Measurements from ENCODE around the gene SORT1.

DNA sequence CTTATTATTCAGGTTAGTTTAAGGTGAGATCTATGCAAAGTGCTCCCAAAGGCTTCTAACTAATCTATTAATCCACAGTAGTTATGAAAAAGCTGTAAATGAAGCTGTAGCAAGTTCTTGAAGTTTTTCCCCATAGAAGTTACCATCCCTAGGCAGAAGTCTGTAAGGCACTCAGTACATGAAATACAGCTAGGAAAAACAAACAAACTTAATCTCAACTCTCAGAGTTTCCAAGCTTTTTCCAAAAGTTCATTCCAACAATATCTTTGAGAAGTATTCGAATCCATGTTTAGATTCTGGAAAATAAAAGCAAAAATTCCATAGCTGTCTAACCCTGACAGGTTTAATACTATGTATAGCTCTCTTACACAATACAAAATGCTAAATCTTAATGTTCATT lies 41.2 kb downstream of the SORT1 start:
- TF ChIP-seq, protein P1, sequence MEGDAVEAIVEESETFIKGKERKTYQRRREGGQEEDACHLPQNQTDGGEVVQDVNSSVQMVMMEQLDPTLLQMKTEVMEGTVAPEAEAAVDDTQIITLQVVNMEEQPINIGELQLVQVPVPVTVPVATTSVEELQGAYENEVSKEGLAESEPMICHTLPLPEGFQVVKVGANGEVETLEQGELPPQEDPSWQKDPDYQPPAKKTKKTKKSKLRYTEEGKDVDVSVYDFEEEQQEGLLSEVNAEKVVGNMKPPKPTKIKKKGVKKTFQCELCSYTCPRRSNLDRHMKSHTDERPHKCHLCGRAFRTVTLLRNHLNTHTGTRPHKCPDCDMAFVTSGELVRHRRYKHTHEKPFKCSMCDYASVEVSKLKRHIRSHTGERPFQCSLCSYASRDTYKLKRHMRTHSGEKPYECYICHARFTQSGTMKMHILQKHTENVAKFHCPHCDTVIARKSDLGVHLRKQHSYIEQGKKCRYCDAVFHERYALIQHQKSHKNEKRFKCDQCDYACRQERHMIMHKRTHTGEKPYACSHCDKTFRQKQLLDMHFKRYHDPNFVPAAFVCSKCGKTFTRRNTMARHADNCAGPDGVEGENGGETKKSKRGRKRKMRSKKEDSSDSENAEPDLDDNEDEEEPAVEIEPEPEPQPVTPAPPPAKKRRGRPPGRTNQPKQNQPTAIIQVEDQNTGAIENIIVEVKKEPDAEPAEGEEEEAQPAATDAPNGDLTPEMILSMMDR (conservative IDR thresholded peaks at IDR 0.05; ENCODE audit: low read depth, low read length): no peak
- TF ChIP-seq EZH2phosphoT487 (IDR thresholded peaks at IDR 0.05; ENCODE audit: borderline replicate concordance, low read length): no peak
